Glutamatergic neuron (in vitro differentiated cells): ENCODE measurements around the gene S100G. TPM values are rescaled to one million over a fixed set of nuclear protein-coding genes. Genes with fewer than 3 reads are reported as not detected.
"Not testable (repeated sequence)": the region's sequence is repeated elsewhere in the genome, so short reads cannot be mapped to it uniquely, and the experiment has no call there.

Source experiments
- DNase-seq: peaks from one replicate; pipeline ENCODE4 v3.0.0; 2022
- H3K27ac Mint-ChIP-seq: one replicate; pipeline ENCODE4 v1.8.0; 2020; ENCODE audit warnings: mild to moderate bottlenecking, mixed read lengths, inconsistent platforms; ENCODE audit not compliant: unreplicated experiment
- H3K27me3 Mint-ChIP-seq: one replicate; pipeline ENCODE4 v1.8.0; 2020; ENCODE audit warnings: mild to moderate bottlenecking, moderate library complexity, mixed read lengths, inconsistent platforms; ENCODE audit not compliant: unreplicated experiment
- H3K36me3 Mint-ChIP-seq: one replicate; pipeline ENCODE4 v1.8.0; 2020; ENCODE audit warnings: mild to moderate bottlenecking, mixed read lengths, inconsistent platforms; ENCODE audit not compliant: unreplicated experiment
- H3K4me1 Mint-ChIP-seq: one replicate; pipeline ENCODE4 v1.8.0; 2020; ENCODE audit warnings: mild to moderate bottlenecking, low read depth, mixed read lengths, inconsistent platforms; ENCODE audit not compliant: unreplicated experiment
- H3K4me3 Mint-ChIP-seq: one replicate; pipeline ENCODE4 v1.8.0; 2020; ENCODE audit warnings: mild to moderate bottlenecking, mixed read lengths, inconsistent platforms; ENCODE audit not compliant: unreplicated experiment
- H3K9me3 Mint-ChIP-seq: one replicate; pipeline ENCODE4 v1.8.0; 2020; ENCODE audit warnings: mild to moderate bottlenecking, moderate library complexity, mixed read lengths, inconsistent platforms; ENCODE audit not compliant: unreplicated experiment
- long read RNA-seq: library from polyadenylated mRNA; unstranded; transcript quantifications from one replicate; pipeline ENCODE4 v2.0.0, GENCODE V29; 2020; ENCODE audit not compliant: unreplicated experiment
- total RNA-seq: library from RNA; stranded (reverse); fragmentation: NEBNext Ultra II Directional; extraction: Animal tissue kit (Norgen Biotek cat#: 25700); gene quantifications from one replicate; pipeline ENCODE4 v1.2.1, GENCODE V29; 2021; ENCODE audit not compliant: unreplicated experiment
- TF ChIP-seq, protein P1 (sequence below): fragments of 200-600 bp; sonication (generic); IDR thresholded peaks from one replicate; pipeline ENCODE4 v1.5.0; 2021; ENCODE audit not compliant: partially characterized antibody, unreplicated experiment

The S100G gene
- total RNA-seq = not detected
- long read RNA-seq = 0 reads

GRCh38 chrX:16649858-16650257 lies at the start of gene S100G:
TSS of gene S100G (plus strand) at chrX:16650158. CDS start at chrX:16651007, 849 bp downstream.
- no peaks in the 10 kb centered on the region for H3K9me3 Mint-ChIP-seq

DNA sequence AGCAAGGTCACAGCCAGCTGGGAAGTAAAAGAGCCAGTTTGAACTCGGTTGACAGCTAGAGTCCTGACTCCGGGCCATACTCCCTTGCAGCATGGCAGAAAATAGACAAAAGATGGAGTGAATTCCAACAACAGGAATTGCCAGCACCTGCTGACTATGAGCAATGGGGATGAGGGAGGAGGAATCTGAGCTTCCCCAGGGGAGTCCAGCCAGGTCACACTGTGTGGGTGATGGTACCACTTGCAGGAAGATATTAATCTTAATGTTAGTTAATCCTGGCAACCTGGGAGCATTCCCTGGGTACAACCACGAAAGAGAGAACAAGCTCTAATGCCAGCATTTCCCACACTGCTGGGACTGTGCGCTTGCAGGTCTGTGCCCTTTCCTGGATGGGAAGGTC lies 48.1 kb upstream of the S100G start:
- Mint-ChIP-seq H3K36me3 (no peaks in the 10 kb centered on the region), H3K27me3 (no peaks in the 10 kb centered on the region), H3K27ac (no peak overlapping the region), H3K4me1 (peaks cover 3% of the 10 kb centered on the region), H3K9me3 (peaks cover 1% of the 10 kb centered on the region), H3K4me3 (no peak overlapping the region)
- no peak for DNase-seq
- TF ChIP-seq, protein P1, sequence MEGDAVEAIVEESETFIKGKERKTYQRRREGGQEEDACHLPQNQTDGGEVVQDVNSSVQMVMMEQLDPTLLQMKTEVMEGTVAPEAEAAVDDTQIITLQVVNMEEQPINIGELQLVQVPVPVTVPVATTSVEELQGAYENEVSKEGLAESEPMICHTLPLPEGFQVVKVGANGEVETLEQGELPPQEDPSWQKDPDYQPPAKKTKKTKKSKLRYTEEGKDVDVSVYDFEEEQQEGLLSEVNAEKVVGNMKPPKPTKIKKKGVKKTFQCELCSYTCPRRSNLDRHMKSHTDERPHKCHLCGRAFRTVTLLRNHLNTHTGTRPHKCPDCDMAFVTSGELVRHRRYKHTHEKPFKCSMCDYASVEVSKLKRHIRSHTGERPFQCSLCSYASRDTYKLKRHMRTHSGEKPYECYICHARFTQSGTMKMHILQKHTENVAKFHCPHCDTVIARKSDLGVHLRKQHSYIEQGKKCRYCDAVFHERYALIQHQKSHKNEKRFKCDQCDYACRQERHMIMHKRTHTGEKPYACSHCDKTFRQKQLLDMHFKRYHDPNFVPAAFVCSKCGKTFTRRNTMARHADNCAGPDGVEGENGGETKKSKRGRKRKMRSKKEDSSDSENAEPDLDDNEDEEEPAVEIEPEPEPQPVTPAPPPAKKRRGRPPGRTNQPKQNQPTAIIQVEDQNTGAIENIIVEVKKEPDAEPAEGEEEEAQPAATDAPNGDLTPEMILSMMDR = no peak

More at GRCh38 chrX:16649858-16650257, at the start of gene S100G:
- no peak within 1 kb of the TSS for H3K27ac Mint-ChIP-seq
- H3K4me1 Mint-ChIP-seq = no peaks in the 10 kb centered on the region
- H3K36me3 Mint-ChIP-seq = no peaks in the 10 kb centered on the region
- no peak within 1 kb of the TSS for H3K4me3 Mint-ChIP-seq
- TF ChIP-seq, protein P1 = no peak
- DNase-seq = no peak
- H3K27me3 Mint-ChIP-seq = no peaks in the 10 kb centered on the region

DNA sequence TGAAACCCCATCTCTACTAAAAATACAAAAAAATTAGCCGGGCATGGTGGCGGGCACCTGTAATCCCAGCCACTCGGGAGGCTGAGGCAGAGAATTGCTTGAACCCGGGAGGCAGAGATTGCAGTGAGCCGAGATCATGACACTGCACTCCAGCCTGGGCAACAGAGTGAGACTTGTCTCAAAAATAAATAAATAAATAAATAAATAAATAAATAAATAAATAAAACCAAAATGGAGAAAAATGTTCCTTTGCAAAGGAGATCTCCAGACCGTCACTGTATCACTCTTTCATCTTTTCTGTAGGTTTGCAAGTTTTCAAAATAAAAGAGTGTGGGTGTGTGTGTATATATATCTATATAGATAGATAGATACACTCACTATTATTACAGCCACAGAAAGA lies 46.7 kb upstream of the S100G start:
- H3K9me3 Mint-ChIP-seq, DNase-seq, H3K27me3 Mint-ChIP-seq, H3K4me1 Mint-ChIP-seq, H3K36me3 Mint-ChIP-seq, H3K27ac Mint-ChIP-seq, H3K4me3 Mint-ChIP-seq: not testable (repeated sequence)

GRCh38 chrX:16603822-16604221 lies 46.1 kb upstream of the S100G start:
- no peaks in the 10 kb centered on the region for H3K36me3 Mint-ChIP-seq
- no peaks in the 10 kb centered on the region for H3K9me3 Mint-ChIP-seq
- H3K27me3 Mint-ChIP-seq = no peaks in the 10 kb centered on the region
- DNase-seq = no peak
- no peak overlapping the region for H3K27ac Mint-ChIP-seq
- no peak overlapping the region for H3K4me3 Mint-ChIP-seq
- H3K4me1 Mint-ChIP-seq = peaks cover 3% of the 10 kb centered on the region
- TF ChIP-seq, protein P1 = no peak

GRCh38 chrX:16604337-16604736 lies 45.6 kb upstream of the S100G start:
- Mint-ChIP-seq H3K27ac (no peak overlapping the region), H3K27me3 (no peaks in the 10 kb centered on the region), H3K4me1 (peaks cover 3% of the 10 kb centered on the region), H3K36me3 (no peaks in the 10 kb centered on the region), H3K4me3 (no peak overlapping the region), H3K9me3 (no peaks in the 10 kb centered on the region)
- no peak for DNase-seq
- TF ChIP-seq, protein P1 = no peak

GRCh38 chrX:16606142-16606720 lies 43.7 kb upstream of the S100G start:
- Mint-ChIP-seq H3K27me3 (no peaks in the 10 kb centered on the region), H3K36me3 (no peaks in the 10 kb centered on the region), H3K4me3 (no peak overlapping the region), H3K4me1 (peaks cover 2% of the 10 kb centered on the region), H3K9me3 (no peaks in the 10 kb centered on the region), H3K27ac (no peak overlapping the region)
- DNase-seq = no peak
- TF ChIP-seq, protein P1 = no peak
